HG03066 (cell line): Measurements from ENCODE around the gene HIPK4.
"Not testable (repeated sequence)": the region's sequence is repeated elsewhere in the genome, so short reads cannot be mapped to it uniquely, and the experiment has no call there.

ENCODE experiments used
- ATAC-seq: cut with Tn5 transposase; IDR thresholded peaks from one replicate; pipeline ENCODE4 v1.9.1; 2021; ENCODE audit warnings: low read depth; ENCODE audit not compliant: unreplicated experiment

The HIPK4 gene

GRCh38 chr19:40393894-40394815, 4.2 kb upstream of the HIPK4 start:
- ATAC-seq = no peak

- ATAC-seq = no peak
Observed at GRCh38 chr19:40392894-40393517, 3.0 kb upstream of the HIPK4 start.

GRCh38 chr19:40392123-40392522, 2.1 kb upstream of the HIPK4 start:
- no peak for ATAC-seq

GRCh38 chr19:40389404-40390083, 437 bp downstream of the HIPK4 start:
- ATAC-seq = no peak

- ATAC-seq = no peak
Observed at GRCh38 chr19:40388481-40388880, 1.5 kb downstream of the HIPK4 start.

- no peak for ATAC-seq
Observed at GRCh38 chr19:40387155-40387554, 2.8 kb downstream of the HIPK4 start.

- ATAC-seq = no peak
Observed at GRCh38 chr19:40383668-40384248, 6.2 kb downstream of the HIPK4 start.

GRCh38 chr19:40381321-40381720, 8.7 kb downstream of the HIPK4 start:
- no peak for ATAC-seq

- ATAC-seq = no peak
Observed at GRCh38 chr19:40380199-40381037, 9.6 kb downstream of the HIPK4 start.

GRCh38 chr19:40379446-40380198, 10.4 kb downstream of the HIPK4 start:
- no peak for ATAC-seq

- ATAC-seq = no peak
Observed at GRCh38 chr19:40378509-40378908, 11.5 kb downstream of the HIPK4 start.

- ATAC-seq = no peak
Observed at GRCh38 chr19:40377876-40378385, 12.1 kb downstream of the HIPK4 start.

GRCh38 chr19:40376286-40376862, 13.6 kb downstream of the HIPK4 start:
- ATAC-seq = no peak

GRCh38 chr19:40374084-40374483, 15.9 kb downstream of the HIPK4 start:
- ATAC-seq = no peak

GRCh38 chr19:40371802-40372122, 18.2 kb downstream of the HIPK4 start:
- no peak for ATAC-seq

GRCh38 chr19:40370997-40371801, 18.8 kb downstream of the HIPK4 start:
- ATAC-seq = no peak

GRCh38 chr19:40370253-40370652, 19.7 kb downstream of the HIPK4 start:
- not testable (repeated sequence) for ATAC-seq

- no peak for ATAC-seq
Observed at GRCh38 chr19:40369797-40370196, 20.2 kb downstream of the HIPK4 start.
